ENCODE data around the gene FER1L5. TPM values are rescaled to one million over a fixed set of nuclear protein-coding genes. Genes with fewer than 3 reads are reported as not detected.
A peak's percentile ranks its signal among the peaks of the same experiment; 100 is the strongest.

The FER1L5 gene
- total RNA-seq, 1 donor from 2014 or later = not detected

DNA sequence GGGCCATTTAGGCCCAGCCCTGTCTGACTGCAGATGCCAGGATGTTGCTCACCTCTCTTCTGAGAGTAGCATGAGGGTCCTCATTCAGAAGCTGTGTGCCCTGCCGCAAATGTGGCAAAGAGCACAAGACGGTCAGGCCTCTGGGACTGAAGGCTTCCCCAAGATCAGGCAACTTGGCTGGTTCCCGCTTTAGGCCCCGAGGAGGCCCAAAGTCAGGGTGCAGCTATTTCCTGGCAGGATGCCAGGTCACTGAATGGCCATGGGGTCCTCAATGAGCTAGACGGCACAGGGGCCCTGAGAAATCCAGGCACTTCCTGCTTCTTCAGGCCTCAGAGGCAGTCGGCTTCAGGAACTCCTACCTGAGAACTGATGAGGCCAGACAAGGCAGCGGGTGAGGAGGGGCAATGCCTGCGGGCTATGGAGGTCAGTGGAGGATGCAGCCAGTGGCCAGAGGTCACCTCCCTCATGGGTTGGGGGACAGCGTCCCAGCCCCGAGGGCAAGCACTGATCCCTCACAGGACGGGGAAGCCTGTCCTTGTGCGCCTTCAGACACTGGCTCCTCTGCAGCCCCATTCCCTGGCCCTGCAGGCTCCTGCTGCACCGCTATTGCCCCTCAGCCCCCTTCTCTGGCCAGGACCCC, 52.4 kb downstream of the FER1L5 start:
- no peak for DNase-seq (ENCODE audit: low read depth)

DNA sequence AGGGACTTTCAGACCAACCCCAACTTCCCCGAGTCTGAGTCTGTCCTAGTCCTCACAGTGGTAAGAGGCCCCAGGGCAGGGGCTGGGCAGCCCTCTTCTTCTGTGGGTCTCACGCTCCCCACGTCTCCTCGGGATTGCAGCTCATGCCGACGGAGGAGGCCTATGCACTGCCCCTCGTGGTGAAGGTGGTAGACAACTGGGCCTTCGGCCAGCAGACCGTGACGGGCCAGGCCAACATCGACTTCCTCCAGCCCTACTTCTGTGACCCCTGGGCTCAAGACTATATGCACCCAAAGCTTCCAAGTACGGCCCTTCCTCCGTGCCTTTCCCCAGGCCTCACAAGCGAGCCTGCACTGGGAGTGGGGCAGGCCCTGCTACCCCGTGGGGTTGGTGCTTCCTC, 53.0 kb downstream of the FER1L5 start:
- DNase-seq (ENCODE audit: low read depth) = no peak

DNA sequence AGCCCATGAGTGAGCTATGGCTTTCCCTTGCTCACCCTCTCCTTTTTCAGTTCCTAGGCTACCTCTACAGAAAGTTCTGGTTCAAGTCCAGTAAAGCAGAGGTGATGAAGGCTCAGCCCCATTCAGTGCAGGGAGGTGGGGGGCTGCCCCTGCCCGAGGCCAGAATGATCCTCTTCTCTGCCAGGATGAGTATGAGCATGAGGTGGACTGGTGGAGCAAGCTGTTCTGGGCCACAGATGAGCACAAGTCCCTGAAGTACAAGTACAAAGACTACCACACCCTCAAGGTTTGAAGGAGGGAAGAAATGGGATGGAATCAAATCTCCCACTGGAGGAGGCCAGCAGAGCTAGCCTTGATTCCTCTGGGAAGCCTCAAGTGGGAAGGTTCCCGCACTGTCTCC, 54.9 kb downstream of the FER1L5 start:
- DNase-seq (ENCODE audit: low read depth) = no peak

DNA sequence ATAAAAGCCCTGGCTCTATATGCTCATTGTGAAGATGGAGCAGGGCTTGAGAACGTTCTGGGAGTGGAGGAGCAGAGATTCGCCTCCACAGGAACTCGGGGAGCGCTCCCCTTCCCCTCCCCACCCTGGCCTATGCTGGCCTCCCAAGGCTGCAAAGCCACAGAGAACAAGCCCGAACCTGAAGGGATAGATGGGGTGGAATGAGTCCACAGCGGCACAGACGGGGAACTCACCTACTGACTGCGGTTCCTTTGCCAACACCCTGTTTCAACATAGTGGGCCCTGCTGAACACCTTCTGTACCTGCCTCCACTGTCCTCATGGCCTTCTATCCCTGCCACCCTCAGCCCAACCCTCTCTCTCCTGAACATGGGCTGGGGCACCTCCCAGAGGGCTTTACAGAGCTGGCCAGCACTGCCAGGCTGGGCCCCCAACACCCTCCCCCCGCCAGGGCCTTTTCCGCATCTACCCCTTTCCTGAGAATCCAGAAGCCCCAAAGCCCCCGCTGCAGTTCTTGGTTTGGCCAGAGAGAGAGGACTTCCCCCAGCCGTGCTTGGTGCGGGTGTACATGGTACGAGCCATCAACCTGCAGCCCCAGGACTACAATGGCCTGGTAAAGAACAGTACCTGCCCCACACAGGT, 55.8 kb downstream of the FER1L5 start:
- DNase-seq (ENCODE audit: low read depth) = no peak

DNA sequence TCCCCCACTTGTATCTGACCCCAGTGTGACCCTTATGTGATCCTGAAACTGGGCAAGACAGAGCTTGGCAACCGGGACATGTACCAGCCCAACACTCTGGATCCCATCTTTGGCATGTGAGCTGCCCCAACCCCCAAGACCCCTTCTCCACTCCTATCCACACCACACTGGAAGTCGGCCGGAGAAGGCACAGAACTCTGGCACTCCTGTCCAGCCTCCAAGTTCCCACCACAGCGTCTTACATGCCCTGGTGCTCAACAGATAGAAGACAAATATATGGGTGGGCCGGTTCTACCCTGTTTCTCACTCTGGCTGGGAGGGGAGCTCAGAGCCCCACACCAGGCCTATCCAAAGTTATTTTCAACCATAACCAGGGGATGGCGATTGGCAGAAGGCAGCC, 56.5 kb downstream of the FER1L5 start:
- no peak for DNase-seq (ENCODE audit: low read depth)

DNA sequence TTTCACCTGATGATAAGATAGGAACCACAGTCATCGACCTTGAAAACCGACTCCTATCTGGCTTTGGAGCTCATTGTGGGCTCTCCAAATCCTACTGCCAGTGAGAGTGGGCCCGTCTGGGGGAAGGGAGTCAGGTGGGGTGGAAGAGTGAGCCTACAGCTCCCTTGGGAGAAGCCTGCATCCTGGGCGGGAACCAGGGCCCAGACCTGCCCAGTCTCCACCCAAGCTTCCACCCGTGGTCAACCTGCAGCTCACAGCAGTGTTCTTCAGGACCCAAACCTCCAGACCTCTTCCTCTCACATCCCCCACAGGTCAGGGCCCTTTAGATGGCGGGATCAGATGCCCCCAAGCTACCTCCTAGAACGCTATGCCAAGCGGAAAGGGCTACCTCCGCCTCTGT, 57.1 kb downstream of the FER1L5 start:
- DNase-seq (ENCODE audit: low read depth) = no peak

DNA sequence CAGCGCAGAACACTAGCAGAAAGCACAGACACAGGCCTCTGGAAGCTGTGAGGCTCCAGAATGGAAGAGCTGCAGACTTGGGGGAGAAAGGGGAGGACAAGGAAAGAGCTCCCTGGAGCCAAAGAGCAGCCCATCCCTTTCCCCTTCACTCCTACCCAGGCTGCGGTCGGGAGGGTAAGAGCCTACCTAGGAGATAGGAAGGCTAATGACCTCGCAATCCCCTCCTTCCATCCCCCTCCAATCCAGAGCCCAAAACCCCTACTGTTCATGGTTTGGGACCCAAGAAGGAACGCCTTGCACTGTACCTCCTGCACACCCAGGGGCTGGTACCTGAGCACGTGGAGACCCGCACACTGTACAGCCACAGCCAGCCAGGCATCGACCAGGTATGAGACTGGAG, 57.5 kb downstream of the FER1L5 start:
- no peak for DNase-seq (ENCODE audit: low read depth)

DNA sequence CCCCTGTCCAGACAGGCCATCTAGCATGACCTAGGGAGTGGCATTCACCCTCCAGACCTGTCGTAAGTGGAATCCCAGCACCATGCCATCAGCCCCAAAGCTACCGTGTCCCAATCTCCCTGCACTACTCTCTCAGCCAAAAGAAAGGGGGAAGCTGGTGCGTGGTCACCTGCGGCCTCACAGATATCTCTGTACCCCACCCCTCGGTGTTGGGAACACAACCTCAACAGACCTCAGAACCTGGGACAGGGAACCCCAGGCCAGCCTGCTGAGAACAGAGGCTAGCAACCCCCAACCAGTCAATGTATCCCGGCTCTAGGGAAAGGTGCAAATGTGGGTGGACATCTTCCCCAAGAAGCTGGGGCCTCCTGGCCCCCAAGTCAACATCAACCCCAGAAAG, 59.1 kb downstream of the FER1L5 start:
- DNase-seq (ENCODE audit: low read depth) = no peak

DNA sequence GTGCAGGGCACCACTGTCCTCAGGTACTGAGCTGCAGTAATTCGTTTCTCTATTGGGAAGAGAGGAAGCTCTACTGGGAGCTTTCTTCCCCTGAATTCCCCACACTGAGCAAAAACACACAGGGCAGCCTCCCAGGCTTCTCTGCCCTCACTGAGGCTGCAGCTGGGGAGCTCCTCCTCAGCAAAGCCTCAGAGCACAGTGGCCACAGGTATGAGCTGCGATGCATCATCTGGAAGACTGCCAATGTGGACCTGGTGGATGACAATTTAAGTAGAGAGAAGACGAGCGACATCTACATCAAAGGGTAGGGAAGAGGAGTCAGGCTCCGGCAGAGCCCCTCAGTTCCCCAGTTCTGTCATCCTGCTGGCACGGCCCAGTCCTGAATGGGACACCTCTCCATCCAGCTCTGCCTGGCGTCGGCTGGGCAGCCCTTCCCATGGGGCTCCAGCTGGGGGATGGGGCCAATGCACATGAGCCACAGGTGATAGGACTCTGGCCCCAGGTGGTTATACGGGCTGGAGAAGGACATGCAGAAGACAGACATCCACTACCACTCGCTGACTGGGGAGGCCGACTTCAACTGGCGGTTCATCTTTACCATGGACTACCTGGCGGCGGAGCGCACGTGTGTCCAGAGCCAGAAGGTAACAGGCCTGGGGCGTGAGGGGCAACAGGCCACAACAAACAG, 59.7 kb downstream of the FER1L5 start:
- no peak for DNase-seq (ENCODE audit: low read depth)

DNA sequence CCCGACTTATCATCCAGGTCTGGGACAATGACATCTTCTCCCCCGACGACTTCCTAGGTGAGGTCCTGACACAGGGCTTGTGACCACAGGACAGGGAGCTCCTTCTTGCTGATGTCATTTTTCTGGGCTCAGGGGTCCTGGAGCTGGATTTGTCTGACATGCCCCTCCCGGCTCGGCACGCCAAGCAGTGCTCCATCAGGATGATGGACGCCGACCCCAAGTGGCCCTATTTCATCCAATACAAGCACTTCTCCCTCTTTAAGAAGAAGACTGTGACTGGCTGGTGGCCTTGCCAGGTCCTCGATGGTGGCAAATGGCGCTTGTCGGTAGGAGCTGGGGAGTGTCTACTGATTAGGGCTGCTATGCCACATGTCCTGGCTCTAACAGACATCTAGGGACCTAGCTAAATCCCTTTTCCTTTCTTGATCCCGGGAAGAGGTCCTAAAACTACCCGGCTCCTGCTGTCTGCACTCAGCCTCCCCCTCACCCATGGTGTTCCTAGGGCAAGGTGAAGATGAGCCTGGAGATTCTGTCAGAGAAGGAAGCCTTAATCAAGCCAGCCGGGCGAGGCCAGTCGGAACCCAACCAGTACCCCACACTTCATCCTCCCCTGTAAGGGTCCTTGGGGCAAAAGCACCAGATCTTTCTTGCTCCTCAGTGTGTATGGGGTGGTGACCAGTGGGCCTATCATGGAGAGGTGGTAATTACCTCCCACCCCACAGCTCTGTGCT, 60.6 kb downstream of the FER1L5 start:
- DNase-seq (ENCODE audit: low read depth) = no peak

DNA sequence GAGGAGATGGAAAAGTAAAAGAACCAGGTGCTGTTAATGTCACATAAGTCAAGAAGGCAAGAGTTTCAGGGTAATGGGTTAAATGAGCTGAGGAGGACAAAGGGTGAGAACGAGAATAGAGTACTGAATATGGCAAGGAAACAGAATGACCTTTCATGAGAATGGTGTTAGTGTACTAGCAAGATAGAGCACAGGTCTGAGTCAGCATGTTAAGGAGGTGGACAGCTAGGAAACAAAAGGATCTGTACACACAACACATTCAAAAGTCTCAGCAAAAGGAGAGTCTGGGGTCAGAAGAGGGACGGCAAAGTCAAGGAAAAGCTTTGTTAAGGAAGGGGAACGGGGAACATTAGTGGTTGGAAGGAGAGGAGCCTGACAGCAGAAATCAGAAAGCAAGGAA, 68.4 kb downstream of the FER1L5 start:
- no peak for DNase-seq (ENCODE audit: low read depth)

DNA sequence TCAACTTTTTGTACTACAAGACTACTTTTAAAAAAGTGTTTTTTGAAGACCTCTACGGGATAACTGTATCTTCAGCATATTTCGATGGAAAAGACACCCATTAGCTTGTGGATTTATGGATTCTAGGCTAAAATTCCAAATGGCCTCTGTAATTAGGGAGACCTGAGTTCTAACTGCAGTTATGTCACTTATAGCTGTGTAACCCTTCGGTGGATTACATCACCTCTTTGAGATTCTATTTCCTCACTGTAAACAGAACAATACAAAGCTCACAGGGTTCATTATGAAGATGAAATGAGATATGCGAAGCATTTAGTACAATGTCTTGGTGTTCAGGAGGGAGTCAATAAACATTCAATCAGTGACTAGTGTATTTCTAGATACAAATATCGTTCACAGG, 73.1 kb downstream of the FER1L5 start:
- no peak for DNase-seq (ENCODE audit: low read depth)

DNA sequence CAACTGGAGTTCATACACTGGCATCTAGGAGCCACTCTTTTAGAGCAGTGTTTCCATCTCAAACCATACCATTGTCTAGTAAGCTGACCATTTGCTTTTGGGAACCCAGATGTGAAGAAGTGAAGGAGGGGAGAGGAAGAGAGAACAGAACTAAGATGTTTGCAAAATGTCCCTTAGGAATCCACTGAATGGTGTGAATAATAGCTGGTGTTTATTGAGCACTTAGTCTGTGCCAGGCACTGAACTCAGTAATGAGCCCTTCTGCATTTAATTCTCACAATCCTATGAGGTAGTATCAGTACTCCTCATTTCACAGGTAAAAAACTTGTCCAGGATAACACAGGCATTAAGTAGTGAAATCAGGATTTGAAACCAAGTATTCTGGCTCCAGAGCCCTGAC, 73.8 kb downstream of the FER1L5 start:
- no peak for DNase-seq (ENCODE audit: low read depth)

DNA sequence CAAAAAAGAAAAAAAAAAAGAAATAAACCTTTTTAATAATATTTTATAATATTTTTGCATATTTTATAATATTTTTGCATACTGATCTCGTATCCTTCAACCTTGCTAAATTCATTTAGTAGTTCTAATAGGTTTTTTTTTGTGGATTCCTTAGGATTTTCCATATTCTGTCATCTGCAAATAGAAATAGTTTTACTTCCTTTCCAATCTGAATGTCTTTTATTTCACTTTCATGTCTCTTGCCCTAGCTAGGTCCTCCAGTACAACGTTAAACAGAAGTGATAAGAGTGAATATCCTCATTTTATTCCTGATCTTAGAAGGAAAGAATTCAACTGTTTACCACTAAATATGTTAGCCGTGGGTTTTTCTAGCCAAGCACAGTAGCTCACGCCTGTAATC, 83.6 kb downstream of the FER1L5 start:
- DNase-seq (ENCODE audit: low read depth) = no peak

DNA sequence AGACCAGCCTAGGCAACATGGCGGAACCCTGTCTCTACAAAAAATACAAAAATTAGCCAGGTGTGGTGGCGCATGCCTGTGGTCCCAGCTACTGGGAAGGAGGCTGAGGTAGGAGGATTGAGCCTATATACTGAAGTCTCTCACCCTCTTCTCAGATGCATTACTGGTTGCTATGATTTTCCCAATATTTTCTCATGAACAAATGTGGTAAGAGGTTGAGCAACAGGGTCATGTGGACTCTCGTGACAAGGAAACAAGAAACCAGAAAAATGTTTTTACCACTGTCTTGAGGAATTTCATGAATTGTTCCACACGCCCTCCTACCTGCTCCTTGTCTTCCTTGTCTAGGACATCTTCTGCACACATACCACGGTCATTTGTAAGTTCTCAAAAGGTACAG, 84.9 kb downstream of the FER1L5 start:
- DNase-seq (ENCODE audit: low read depth) = peak; percentile 12

DNA sequence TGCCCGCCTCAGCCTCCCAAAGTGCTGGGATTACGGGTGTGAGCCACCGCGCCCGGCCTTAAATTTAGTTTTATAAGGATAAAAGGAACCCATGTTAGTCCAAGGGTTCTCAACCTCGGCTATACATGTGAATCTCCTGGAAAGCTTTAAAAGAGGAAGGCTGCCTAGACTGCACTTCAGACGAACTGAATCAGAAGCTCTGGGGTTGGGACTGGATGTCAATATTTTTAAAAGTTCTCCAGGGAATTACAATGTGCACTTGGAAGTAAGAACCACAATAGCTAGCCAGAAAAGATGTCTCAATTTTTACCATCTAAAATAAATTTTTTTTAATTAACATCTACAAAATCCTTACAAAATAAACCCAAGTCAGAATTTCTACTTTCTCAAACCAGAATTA, 87.2 kb downstream of the FER1L5 start:
- DNase-seq (ENCODE audit: low read depth) = no peak

DNA sequence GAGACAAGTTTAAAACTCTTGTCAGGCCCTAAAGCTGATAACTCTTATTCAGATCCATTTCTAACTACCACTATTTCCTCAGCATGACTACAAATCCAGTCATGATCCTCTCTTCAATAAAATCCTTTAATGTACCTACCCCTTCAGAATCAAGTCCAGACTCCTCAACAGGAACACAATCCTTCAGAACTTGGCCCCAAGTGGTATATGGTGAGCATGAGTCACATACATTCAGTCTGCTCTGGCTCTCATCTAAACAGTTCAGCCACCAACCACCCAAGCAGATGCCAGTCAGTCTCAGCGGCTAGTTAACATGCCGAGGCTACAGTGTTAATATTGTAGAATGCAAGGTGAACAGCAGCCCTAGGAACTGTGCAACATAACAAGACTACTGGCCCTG, 87.6 kb downstream of the FER1L5 start:
- peak; percentile 3 for DNase-seq (ENCODE audit: low read depth)

DNA sequence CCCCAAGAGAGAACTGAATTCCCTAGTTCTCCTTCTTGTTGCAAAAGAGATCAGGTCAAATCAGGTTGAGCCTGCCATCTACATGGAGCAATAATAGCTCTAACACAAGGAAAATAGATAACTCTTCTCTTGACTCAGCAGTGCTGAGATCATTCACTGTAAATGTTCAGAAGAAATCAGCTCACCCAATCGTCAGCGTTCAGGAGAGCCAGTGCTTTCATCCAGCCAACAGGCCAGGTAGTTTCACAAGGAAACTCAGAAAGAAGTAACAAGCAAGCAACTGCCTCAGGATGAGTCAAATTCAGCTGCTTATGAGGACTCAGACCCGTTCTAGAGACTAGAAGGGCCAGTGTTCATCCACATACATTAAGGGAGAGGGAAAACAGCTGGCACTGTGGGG, 91.4 kb downstream of the FER1L5 start:
- DNase-seq (ENCODE audit: low read depth) = no peak

DNA sequence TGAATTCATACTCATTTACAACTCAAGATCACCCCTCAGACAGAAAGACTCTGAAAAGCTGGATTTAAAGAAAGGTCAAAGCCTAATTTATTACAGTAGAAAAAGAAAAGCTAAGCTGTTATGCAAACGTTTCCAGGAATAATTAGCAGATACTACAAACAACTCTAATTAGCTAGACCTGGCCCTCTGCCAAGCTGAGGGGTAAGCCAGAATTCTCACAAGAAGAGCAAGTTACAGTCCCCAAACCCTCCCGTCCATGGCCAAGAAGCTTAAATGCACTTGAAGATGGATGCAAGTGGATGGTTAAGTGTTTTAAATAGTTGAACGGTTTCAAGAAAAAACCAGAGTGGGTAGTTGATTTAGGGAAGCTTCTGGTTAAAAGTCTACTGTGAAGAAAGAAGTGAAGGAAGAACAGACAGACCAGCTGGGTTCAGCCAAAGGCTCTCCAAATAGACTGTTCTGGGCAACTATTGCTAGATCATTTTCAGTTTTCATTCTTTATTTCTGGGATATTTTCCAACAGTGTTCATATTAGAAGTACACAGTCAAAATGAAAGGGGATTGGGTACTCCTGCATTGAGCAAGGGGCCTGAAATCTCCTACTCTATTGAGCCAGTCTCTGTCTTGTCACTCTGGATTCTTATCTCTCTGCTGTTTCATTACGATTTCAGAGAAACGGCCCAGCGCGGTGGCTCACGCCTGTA, 92.5 kb downstream of the FER1L5 start:
- DNase-seq (ENCODE audit: low read depth) = no peak

DNA sequence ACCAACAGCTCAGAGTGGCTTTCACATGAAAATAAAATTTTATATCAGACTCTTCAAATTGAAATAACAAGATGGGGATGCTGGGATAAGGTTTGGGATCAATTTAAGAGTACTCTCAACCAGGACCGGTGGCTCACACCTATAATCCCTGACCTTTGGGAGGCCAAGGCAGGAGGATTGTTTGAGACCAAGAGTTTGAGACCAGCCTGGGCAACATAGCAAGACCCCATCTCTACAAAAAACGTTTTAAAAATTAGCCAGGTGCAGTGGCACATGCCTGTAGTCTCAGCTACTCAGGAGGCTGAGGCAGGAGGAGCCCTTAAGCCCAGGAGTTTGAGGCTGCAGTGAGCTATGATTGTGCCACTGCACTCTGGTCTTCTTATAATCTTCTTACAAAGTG, 94.7 kb downstream of the FER1L5 start:
- no peak for DNase-seq (ENCODE audit: low read depth)

DNA sequence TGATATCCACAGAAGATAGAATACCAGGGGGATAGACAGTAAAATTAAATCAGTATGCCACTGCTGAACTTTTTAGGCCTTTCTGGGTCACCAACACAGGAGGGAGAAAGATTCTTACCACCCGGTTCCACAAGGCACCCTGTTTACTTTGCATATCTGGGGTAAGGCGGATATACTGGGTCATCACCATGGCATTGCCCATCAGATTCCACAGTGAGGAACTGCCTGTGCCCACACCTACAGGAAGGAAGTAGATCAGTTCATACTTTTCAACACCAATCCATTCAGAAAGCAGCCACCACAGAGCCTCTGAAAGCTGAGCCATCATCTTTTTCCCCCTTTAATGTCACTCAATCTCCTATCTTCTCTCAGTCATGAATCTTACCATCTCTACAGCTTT, 95.3 kb downstream of the FER1L5 start:
- no peak for DNase-seq (ENCODE audit: low read depth)

Measured in myocyte (in vitro differentiated cells).